Sigmoid colon (tissue), 7 donors: ENCODE measurements around the gene KRT16. TPM values are rescaled to one million over a fixed set of nuclear protein-coding genes. Genes with fewer than 3 reads are reported as not detected.

ENCODE experiments used
- DNase-seq: peaks from one replicate; pipeline ENCODE4 v3.0.0-alpha.2; 2019
- H3K27ac ChIP-seq, 4 donors: fragments of 200-600 bp; sonication (generic); one replicate each; pipeline ENCODE4 v1.5.1; 2016 to 2019; ENCODE audit warnings: mild to moderate bottlenecking in 1 of 4
- H3K27me3 ChIP-seq, 3 donors: fragments of 200-600 bp; sonication (generic); one replicate each; pipeline ENCODE4 v1.5.1; 2019; ENCODE audit warnings: mild to moderate bottlenecking in 1 of 3
- H3K36me3 ChIP-seq, 4 donors: fragments of 200-600 bp; sonication (generic); one replicate each; pipeline ENCODE4 v1.5.1; 2016 to 2019
- H3K4me1 ChIP-seq, 4 donors: fragments of 200-600 bp; sonication (generic); one replicate each; pipeline ENCODE4 v1.5.1; 2017 to 2019
- H3K4me3 ChIP-seq, 4 donors: fragments of 200-600 bp; sonication (generic); one replicate each; pipeline ENCODE4 v1.5.1; 2017 to 2019; ENCODE audit warnings: mild to moderate bottlenecking in 2 of 4, moderate library complexity in 1 of 4
- H3K9me3 ChIP-seq, 4 donors: fragments of 200-600 bp in 3 of 4; sonication (generic) in 3 of 4; one replicate each; pipeline versions ENCODE4 v1.5.1 to v1.6.1; 2013 to 2019
- CTCF ChIP-seq, 4 experiments: fragments of 450-650 bp in 3 of 4; fragments of 200-600 bp in 1 of 4; IDR thresholded peaks; one replicate each; pipeline ENCODE4 v1.5.1; 2016 to 2019; ENCODE audit warnings: antibody characterized with exemption in 4 of 4, mild to moderate bottlenecking in 3 of 4, moderate library complexity in 2 of 4
- EP300 ChIP-seq, 4 donors: sonication (generic); formaldehyde crosslinking; IDR thresholded peaks; one replicate each; pipeline ENCODE4 v1.6.1; 2017; ENCODE audit warnings: antibody characterized with exemption in 4 of 4
- POLR2A ChIP-seq, 2 donors: fragments of 450-650 bp; IDR thresholded peaks; one replicate each; pipeline ENCODE4 v1.6.1; 2016; ENCODE audit warnings: antibody characterized with exemption in 2 of 2, mild to moderate bottlenecking in 2 of 2, moderate library complexity in 2 of 2
- POLR2AphosphoS5 ChIP-seq, 4 donors: sonication (generic); formaldehyde crosslinking; IDR thresholded peaks; one replicate each; pipeline ENCODE4 v1.6.1; 2017; ENCODE audit warnings: antibody characterized with exemption in 4 of 4
- WGBS, 2 donors: extraction: QIAGEN DNeasy Blood & Tissue Kit; methylation state at CpG; one replicate each; pipeline ENCODE4 v1.1.7; 2013; 5-methylcytosine and 5-hydroxymethylcytosine counted together
- intact Hi-C: fragments of 100-400 bp; cut with DNase I; formaldehyde crosslinking; loops from one replicate; pipeline ENCODE4 v1.15.1; 2023
- polyA plus RNA-seq, 3 donors: library from polyadenylated mRNA; stranded (reverse); fragments of 200-250 nt; gene quantifications; one replicate each; pipeline ENCODE4 v1.2.3, GENCODE V29; 2013
- total RNA-seq, 4 donors: library from RNA; depleted of rRNA; stranded (reverse); fragments of >200 nt; gene quantifications; one replicate each; pipeline ENCODE4 v1.1.0, GENCODE V29; 2016
- donor health status: healthy with polysubstance abuse.
- donor health status: Bipolar disorder and iron deficiency.
- donor health status: healthy.

KRT16 gene
- total and polyA plus RNA-seq, 7 donors: 0.09 to 0.83 (median 0.60) TPM; not detected in 4

GRCh38 chr17:41650794-41651624 lies 38.4 kb upstream of the KRT16 start:
- Histone ChIP-seq H3K4me1 (peaks cover 0 to 21% (median 14%) of the 10 kb centered on the region in 4 donors), H3K9me3 (no peaks in the 10 kb centered on the region), H3K36me3 (no peaks in the 10 kb centered on the region), H3K27ac (peak overlapping the region in 3 of 4 donors; percentile 23 to 72 (median 37)), H3K4me3 (peak overlapping the region in 2 of 4 donors; percentile 13 to 18), H3K27me3 (no peaks in the 10 kb centered on the region)
- no peak for TF ChIP-seq POLR2AphosphoS5 (IDR thresholded peaks at IDR 0.05)
- no peak for TF ChIP-seq CTCF (IDR thresholded peaks at IDR 0.05)
- TF ChIP-seq POLR2A (IDR thresholded peaks at IDR 0.05): no peak
- TF ChIP-seq EP300 (IDR thresholded peaks at IDR 0.05): no peak
- 36 to 72% methylated on average over 15 of the region's 15 CpGs for WGBS, 2 donors
- intact Hi-C loops: no loop called here
- DNase-seq: no peak

- intact Hi-C loops: loop anchor here (5.0 kb wide), 1 partner anchor 743 kb away; no protein-coding TSS in a partner anchor
- Histone ChIP-seq H3K27ac (peak overlapping the region in 1 of 4 donors; percentile 72), H3K36me3 (no peaks in the 10 kb centered on the region), H3K4me3 (no peak overlapping the region), H3K27me3 (no peaks in the 10 kb centered on the region), H3K4me1 (peaks cover 0 to 26% (median 14%) of the 10 kb centered on the region in 4 donors), H3K9me3 (no peaks in the 10 kb centered on the region)
- 92 to 93% methylated on average over 10 of the region's 10 CpGs for WGBS, 2 donors
- DNase-seq: no peak
- TF ChIP-seq CTCF (IDR thresholded peaks at IDR 0.05): no peak
- TF ChIP-seq POLR2A (IDR thresholded peaks at IDR 0.05): no peak
- TF ChIP-seq POLR2AphosphoS5 (IDR thresholded peaks at IDR 0.05): no peak
- no peak for TF ChIP-seq EP300 (IDR thresholded peaks at IDR 0.05)
Observed at GRCh38 chr17:41649923-41650519, 37.5 kb upstream of the KRT16 start.

- no peaks in the 10 kb centered on the region for H3K27me3 ChIP-seq
- H3K4me1 ChIP-seq: peaks cover 0 to 26% (median 14%) of the 10 kb centered on the region in 4 donors
- H3K36me3 ChIP-seq: no peaks in the 10 kb centered on the region
- no peaks in the 10 kb centered on the region for H3K9me3 ChIP-seq
- DNase-seq: peak; percentile 92
- H3K27ac ChIP-seq: peak overlapping the region; percentile 30 to 59 (median 49)
- H3K4me3 ChIP-seq: peak overlapping the region; percentile 1 to 46 (median 36)
- TF ChIP-seq EP300 (IDR thresholded peaks at IDR 0.05) (no peak), CTCF (IDR thresholded peaks at IDR 0.05) (peak; percentile 82 to 97 (median 92)), POLR2A (IDR thresholded peaks at IDR 0.05) (no peak), POLR2AphosphoS5 (IDR thresholded peaks at IDR 0.05) (peak in 3 of 4 donors; percentile 11 to 53 (median 11))
- intact Hi-C loops: loop anchor here (1.0 to 5.0 kb wide), 3 partner anchors 14 to 741 kb away; no protein-coding TSS in a partner anchor
- WGBS, 2 donors: 3 to 5% methylated on average over 39 of the region's 39 CpGs
Observed at GRCh38 chr17:41648411-41649195, 36.0 kb upstream of the KRT16 start.

GRCh38 chr17:41647940-41648410 lies 35.4 kb upstream of the KRT16 start:
- H3K27ac ChIP-seq: peak overlapping the region; percentile 30 to 54 (median 40)
- TF ChIP-seq CTCF (IDR thresholded peaks at IDR 0.05) (peak; percentile 84 to 95 (median 90)), EP300 (IDR thresholded peaks at IDR 0.05) (no peak), POLR2A (IDR thresholded peaks at IDR 0.05) (no peak)
- intact Hi-C loops: loop anchor here (1.0 to 5.0 kb wide), 3 partner anchors 14 to 741 kb away; no protein-coding TSS in a partner anchor
- DNase-seq: peak; percentile 92
- WGBS, 2 donors: 1 to 2% methylated on average over 22 of the region's 22 CpGs
- peaks cover 0 to 26% (median 14%) of the 10 kb centered on the region in 4 donors for H3K4me1 ChIP-seq
- H3K9me3 ChIP-seq: no peaks in the 10 kb centered on the region
- peak overlapping the region; percentile 1 to 46 (median 36) for H3K4me3 ChIP-seq
- H3K27me3 ChIP-seq: no peaks in the 10 kb centered on the region
- no peaks in the 10 kb centered on the region for H3K36me3 ChIP-seq
